Stimulated activated naive CD8-positive, alpha-beta T cell treated with anti-CD3 and anti-CD28 coated beads, Interleukin-15, Interleukin-2, amounts not matched to agents 100 U/mL and 50 U/mL, for 24 hours (primary cell): Measurements from ENCODE around the gene CYP4F8.

ENCODE experiments used
- ATAC-seq: fragments of 150-1000 bp; cut with Tn5 transposase; one replicate; pipeline ENCODE4 v1.10.0; 2021
- DNase-seq: peaks from one replicate; pipeline ENCODE4 v3.0.0; 2021

The CYP4F8 gene

GRCh38 chr19:15616183-15616582 is 1.2 kb downstream of the CYP4F8 start:
- no peak for DNase-seq

GRCh38 chr19:15616627-15617270 is 1.7 kb downstream of the CYP4F8 start:
- ATAC-seq: no peak
- no peak for DNase-seq

More at GRCh38 chr19:15616183-15616582, 1.2 kb downstream of the CYP4F8 start:
- ATAC-seq: no peak

- DNase-seq: no peak
Observed at GRCh38 chr19:15618321-15618720, 3.3 kb downstream of the CYP4F8 start.

GRCh38 chr19:15621801-15622200 is 6.8 kb downstream of the CYP4F8 start:
- ATAC-seq (no peak), DNase-seq (no peak)

More at GRCh38 chr19:15618321-15618720, 3.3 kb downstream of the CYP4F8 start:
- no peak for ATAC-seq

- DNase-seq: no peak
- no peak for ATAC-seq
Observed at GRCh38 chr19:15622991-15623390, 8.0 kb downstream of the CYP4F8 start.

GRCh38 chr19:15623711-15624318 is 8.8 kb downstream of the CYP4F8 start:
- DNase-seq: peak; percentile 9
- no peak for ATAC-seq

GRCh38 chr19:15628236-15629002 is 13.4 kb downstream of the CYP4F8 start:
- ATAC-seq (no peak), DNase-seq (no peak)

- peak; percentile 65 for ATAC-seq
Observed at GRCh38 chr19:15629003-15629880, 14.2 kb downstream of the CYP4F8 start.

GRCh38 chr19:15631817-15632216 is 16.8 kb downstream of the CYP4F8 start:
- DNase-seq (peak; percentile 28), ATAC-seq (no peak)

More at GRCh38 chr19:15629003-15629880, 14.2 kb downstream of the CYP4F8 start:
- peak; percentile 91 for DNase-seq

GRCh38 chr19:15633082-15633835 is 18.2 kb downstream of the CYP4F8 start:
- ATAC-seq: no peak
- DNase-seq: no peak

- ATAC-seq (no peak), DNase-seq (no peak)
Observed at GRCh38 chr19:15634105-15634504, 19.1 kb downstream of the CYP4F8 start.

GRCh38 chr19:15635016-15635805 is 20.2 kb downstream of the CYP4F8 start:
- no peak for ATAC-seq
- no peak for DNase-seq

- ATAC-seq: no peak
Observed at GRCh38 chr19:15636026-15636425, 21.0 kb downstream of the CYP4F8 start.

GRCh38 chr19:15639596-15639995 is 24.6 kb downstream of the CYP4F8 start:
- DNase-seq: no peak
- ATAC-seq: no peak

More at GRCh38 chr19:15636026-15636425, 21.0 kb downstream of the CYP4F8 start:
- DNase-seq: no peak

GRCh38 chr19:15640294-15640903 is 25.4 kb downstream of the CYP4F8 start, which contains the start of gene CYP4F3:
CYP4F3 (plus strand) TSS chr19:15640897; CDS start chr19:15641416, 519 bp downstream.
- DNase-seq (no peak), ATAC-seq (peak; percentile 12)

- no peak for DNase-seq
Observed at GRCh38 chr19:15640904-15641597, 26.0 kb downstream of the CYP4F8 start.

GRCh38 chr19:15641901-15642491 is 27.0 kb downstream of the CYP4F8 start:
- DNase-seq (no peak), ATAC-seq (peak; percentile 11)

More at GRCh38 chr19:15640904-15641597, 26.0 kb downstream of the CYP4F8 start:
- no peak for ATAC-seq

GRCh38 chr19:15642807-15643206 is 27.8 kb downstream of the CYP4F8 start:
- ATAC-seq (no peak), DNase-seq (no peak)

GRCh38 chr19:15643387-15643786 is 28.4 kb downstream of the CYP4F8 start:
- ATAC-seq (no peak), DNase-seq (no peak)
